HEK293T (cell line): ENCODE data around the gene VAV2.

ENCODE experiments used
- CTBP1 ChIP-seq: fragments of 450-650 bp; IDR thresholded peaks from 2 replicates; pipeline ENCODE4 v1.6.1; 2016; ENCODE audit warnings: borderline replicate concordance
- ELF4 ChIP-seq: fragments of 450-650 bp; IDR thresholded peaks from 2 replicates; pipeline ENCODE4 v1.6.1; 2017; ENCODE audit warnings: antibody characterized with exemption
- FOXA1 ChIP-seq: fragments of 450-650 bp; IDR thresholded peaks from 2 replicates; pipeline ENCODE4 v1.6.1; 2016; ENCODE audit warnings: mild to moderate bottlenecking
- SP1 ChIP-seq: fragments of 450-650 bp; IDR thresholded peaks from 2 replicates; pipeline ENCODE4 v1.6.1; 2017
- TF ChIP-seq, protein P1 (sequence below): fragments of 450-650 bp; IDR thresholded peaks from 2 replicates; pipeline ENCODE4 v1.6.1; 2016

DNA sequence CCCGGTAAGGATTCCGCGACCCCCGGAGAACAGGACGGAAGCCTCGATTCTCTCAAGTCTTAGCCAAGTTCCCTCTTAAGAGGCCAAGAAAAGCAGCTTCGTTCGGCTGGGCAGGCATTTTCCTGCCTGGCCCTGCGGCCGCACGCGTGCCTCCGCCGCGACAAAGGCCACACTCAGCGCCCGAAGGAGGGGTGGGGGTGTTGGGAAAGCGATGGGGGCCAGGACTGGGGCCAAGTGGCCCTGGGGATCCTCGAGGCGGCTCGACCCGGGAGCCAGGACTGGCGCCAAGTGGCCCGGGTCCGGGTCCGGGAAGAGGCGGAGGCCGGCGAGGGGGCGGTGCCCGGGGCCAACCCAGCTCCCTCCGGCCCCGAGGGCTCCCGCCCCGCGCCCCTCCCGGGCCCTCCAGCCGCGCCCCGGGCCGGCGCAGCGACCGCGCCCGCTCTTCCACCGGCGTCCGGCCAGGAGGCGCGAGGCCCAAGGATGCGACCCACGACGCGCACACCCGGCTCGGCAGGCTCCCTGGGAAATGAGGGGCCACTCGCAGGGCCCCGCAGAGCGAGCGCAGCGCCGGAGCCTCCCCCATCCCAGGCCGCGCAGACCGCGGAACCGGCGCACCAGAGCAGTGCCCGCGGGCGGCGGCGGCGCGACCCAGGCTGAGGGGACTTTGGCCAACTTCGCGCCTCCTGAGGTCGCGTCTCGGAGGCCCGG, 756 bp downstream of the VAV2 start:
- no peak for TF ChIP-seq SP1
- no peak for TF ChIP-seq FOXA1
- no peak for TF ChIP-seq ELF4
- TF ChIP-seq, protein P1, sequence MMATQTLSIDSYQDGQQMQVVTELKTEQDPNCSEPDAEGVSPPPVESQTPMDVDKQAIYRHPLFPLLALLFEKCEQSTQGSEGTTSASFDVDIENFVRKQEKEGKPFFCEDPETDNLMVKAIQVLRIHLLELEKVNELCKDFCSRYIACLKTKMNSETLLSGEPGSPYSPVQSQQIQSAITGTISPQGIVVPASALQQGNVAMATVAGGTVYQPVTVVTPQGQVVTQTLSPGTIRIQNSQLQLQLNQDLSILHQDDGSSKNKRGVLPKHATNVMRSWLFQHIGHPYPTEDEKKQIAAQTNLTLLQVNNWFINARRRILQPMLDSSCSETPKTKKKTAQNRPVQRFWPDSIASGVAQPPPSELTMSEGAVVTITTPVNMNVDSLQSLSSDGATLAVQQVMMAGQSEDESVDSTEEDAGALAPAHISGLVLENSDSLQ: no peak
- no peak for TF ChIP-seq CTBP1
